ENCODE results near the gene MYADM. TPM values are rescaled to one million over a fixed set of nuclear protein-coding genes. Genes with fewer than 3 reads are reported as not detected.

Gene MYADM
- total RNA-seq, 2 experiments from 2014 or later: 64.7 to 69.9 TPM

GRCh38 chr19:53844849-53845246 is 22.8 kb upstream of the MYADM start:
- peaks cover 18% of the 10 kb centered on the region for H3K27me3 Mint-ChIP-seq

GRCh38 chr19:53847555-53847954 is 20.1 kb upstream of the MYADM start:
- Mint-ChIP-seq H3K27me3 (peaks cover 25% of the 10 kb centered on the region), H3K4me3 (no peak overlapping the region), H3K36me3 (ENCODE audit: low read depth) (no peaks in the 10 kb centered on the region), H3K9me3 (no peaks in the 10 kb centered on the region), H3K4me1 (ENCODE audit: low read depth) (peaks cover 4% of the 10 kb centered on the region), H3K27ac (no peak overlapping the region)
- intact Hi-C loops (cut with micrococcal nuclease): loop anchor here (10.0 kb wide), 1 partner anchor 57 kb away; the partner anchor contains the start of gene CACNG7
- POLR2A ChIA-PET: no interaction called here
- no peak for ATAC-seq
- no peak for DNase-seq
- TF ChIP-seq CTCF (IDR thresholded peaks at IDR 0.05): no peak
- CTCF ChIA-PET: interaction anchor here (0.9 to 2.0 kb wide), 3 partner anchors 65 to 183 kb away, joined by 3 to 7 read pairs (median 5); no protein-coding TSS in a partner anchor

More at GRCh38 chr19:53844849-53845246, 22.8 kb upstream of the MYADM start:
- H3K36me3 Mint-ChIP-seq (ENCODE audit: low read depth): no peaks in the 10 kb centered on the region
- POLR2A ChIA-PET: no interaction called here
- no peak overlapping the region for H3K27ac Mint-ChIP-seq
- DNase-seq (no peak), ATAC-seq (no peak)
- H3K4me3 Mint-ChIP-seq: no peak overlapping the region
- CTCF ChIA-PET: interaction anchor here (2.5 kb wide), 1 partner anchor 179 kb away, joined by 21 read pairs; no protein-coding TSS in a partner anchor
- no peak for TF ChIP-seq CTCF (IDR thresholded peaks at IDR 0.05)
- intact Hi-C loops (cut with micrococcal nuclease): loop anchor here (5.0 to 10.0 kb wide), 2 partner anchors 60 to 177 kb away; partner anchors contain the start of gene CACNG7
- peaks cover 6% of the 10 kb centered on the region for H3K4me1 Mint-ChIP-seq (ENCODE audit: low read depth)
- no peaks in the 10 kb centered on the region for H3K9me3 Mint-ChIP-seq

- intact Hi-C loops (cut with micrococcal nuclease): loop anchor here (10.0 kb wide), 1 partner anchor 56 kb away; the partner anchor contains the start of gene CACNG7
- peaks cover 4% of the 10 kb centered on the region for H3K4me1 Mint-ChIP-seq (ENCODE audit: low read depth)
- DNase-seq: no peak
- H3K4me3 Mint-ChIP-seq: no peak overlapping the region
- ATAC-seq: no peak
- H3K36me3 Mint-ChIP-seq (ENCODE audit: low read depth): no peaks in the 10 kb centered on the region
- peaks cover 25% of the 10 kb centered on the region for H3K27me3 Mint-ChIP-seq
- no peaks in the 10 kb centered on the region for H3K9me3 Mint-ChIP-seq
- ChIA-PET POLR2A (no interaction called here), CTCF (interaction anchor here (1.6 to 1.9 kb wide), 2 partner anchors 63 to 175 kb away, joined by 5 to 7 read pairs; no protein-coding TSS in a partner anchor)
- no peak overlapping the region for H3K27ac Mint-ChIP-seq
- TF ChIP-seq CTCF (IDR thresholded peaks at IDR 0.05): no peak
These were observed 18.4 kb upstream of the MYADM start for GRCh38 chr19:53849237-53849676.

GRCh38 chr19:53853707-53854106 is 14.0 kb upstream of the MYADM start:
- Mint-ChIP-seq H3K27me3 (peaks cover 18% of the 10 kb centered on the region), H3K36me3 (ENCODE audit: low read depth) (no peaks in the 10 kb centered on the region), H3K4me1 (ENCODE audit: low read depth) (peaks cover 4% of the 10 kb centered on the region), H3K27ac (no peak overlapping the region), H3K9me3 (no peaks in the 10 kb centered on the region), H3K4me3 (no peak overlapping the region)
- ATAC-seq (peak; percentile 57), DNase-seq (no peak)
- intact Hi-C loops (cut with micrococcal nuclease): no loop called here
- ChIA-PET POLR2A (interaction anchor here (0.6 to 1.1 kb wide), 2 partner anchors 17 to 51 kb away, joined by 3 read pairs; no protein-coding TSS in a partner anchor), CTCF (interaction anchor here (0.9 to 1.8 kb wide), 6 partner anchors 9 to 242 kb away, joined by 4 to 9 read pairs (median 6); partner anchors contain the start of gene MYADM)
- TF ChIP-seq CTCF (IDR thresholded peaks at IDR 0.05): no peak

GRCh38 chr19:53864308-53864836 is 3.3 kb upstream of the MYADM start:
- no peak for TF ChIP-seq CTCF (IDR thresholded peaks at IDR 0.05)
- CTCF ChIA-PET: interaction anchor here (0.9 kb wide), 1 partner anchor 160 kb away, joined by 3 read pairs; no protein-coding TSS in a partner anchor
- Mint-ChIP-seq H3K27ac (no peak overlapping the region), H3K9me3 (no peaks in the 10 kb centered on the region), H3K4me1 (ENCODE audit: low read depth) (peaks cover 13% of the 10 kb centered on the region), H3K27me3 (no peaks in the 10 kb centered on the region), H3K36me3 (ENCODE audit: low read depth) (no peaks in the 10 kb centered on the region), H3K4me3 (no peak overlapping the region)
- DNase-seq (no peak), ATAC-seq (no peak)
- POLR2A ChIA-PET: interaction anchor here (5.0 kb wide), 1 partner anchor 12 kb away, joined by 18 read pairs; no protein-coding TSS in a partner anchor
- intact Hi-C loops (cut with micrococcal nuclease): no loop called here
